Stomach smooth muscle (tissue), 2 donors: ENCODE measurements around the gene BRCC3.
"Not testable (repeated sequence)": the region's sequence is repeated elsewhere in the genome, so short reads cannot be mapped to it uniquely, and the experiment has no call there.

Source experiments
- H3K27ac ChIP-seq: one replicate; pipeline ENCODE4 v1.7.0; 2013; ENCODE audit warnings: mild to moderate bottlenecking, low read length, inconsistent platforms
- H3K27me3 ChIP-seq, 2 donors: one replicate each; pipeline ENCODE4 v1.7.0; 2013; ENCODE audit warnings: low read length in 2 of 2; ENCODE audit not compliant: insufficient read depth in 2 of 2, control insufficient read depth in 1 of 2
- H3K36me3 ChIP-seq, 2 donors: one replicate each; pipeline ENCODE4 v1.7.0; 2013; ENCODE audit warnings: low read length in 2 of 2; ENCODE audit not compliant: control insufficient read depth in 2 of 2, insufficient read depth in 2 of 2
- H3K4me1 ChIP-seq: one replicate; pipeline ENCODE4 v1.7.0; 2013; ENCODE audit warnings: low read length; ENCODE audit not compliant: control insufficient read depth, insufficient read depth
- H3K4me3 ChIP-seq, 2 donors: one replicate each; pipeline ENCODE4 v1.7.0; 2013; ENCODE audit warnings: low read length in 2 of 2
- H3K9ac ChIP-seq, 2 donors: one replicate each; pipeline ENCODE4 v1.7.0; 2013; ENCODE audit warnings: low read length in 2 of 2, mild to moderate bottlenecking in 1 of 2
- H3K9me3 ChIP-seq, 2 donors: one replicate each; pipeline ENCODE4 v1.7.0; 2013; ENCODE audit warnings: low read length in 2 of 2; ENCODE audit not compliant: control insufficient read depth in 2 of 2
- donor health status: healthy.
- donor health status: Pancreatic carcinoma.

The BRCC3 gene

DNA sequence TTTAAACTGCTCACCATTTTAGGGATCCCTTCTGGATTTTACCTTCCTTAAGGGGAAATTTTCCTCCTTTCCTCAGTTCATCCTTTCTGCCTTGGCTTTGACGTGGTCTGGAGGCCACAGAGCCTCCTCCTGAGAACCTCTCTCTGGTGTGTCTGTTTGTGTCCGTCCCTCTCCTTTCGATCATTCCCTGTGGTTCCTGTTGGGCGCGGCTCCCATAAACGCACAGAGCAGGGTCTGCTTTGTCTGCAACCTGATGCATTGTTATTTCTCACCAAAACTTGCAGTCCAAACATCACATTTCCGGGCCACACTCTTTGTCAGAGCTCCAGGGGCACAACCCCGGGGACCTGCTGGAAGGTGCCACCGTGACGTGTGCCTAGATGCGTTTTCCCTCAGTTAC lies 76.9 kb downstream of the BRCC3 start:
- not testable (repeated sequence) for H3K9ac ChIP-seq, H3K4me1 ChIP-seq, H3K9me3 ChIP-seq, H3K36me3 ChIP-seq, H3K27ac ChIP-seq, H3K4me3 ChIP-seq, H3K27me3 ChIP-seq

DNA sequence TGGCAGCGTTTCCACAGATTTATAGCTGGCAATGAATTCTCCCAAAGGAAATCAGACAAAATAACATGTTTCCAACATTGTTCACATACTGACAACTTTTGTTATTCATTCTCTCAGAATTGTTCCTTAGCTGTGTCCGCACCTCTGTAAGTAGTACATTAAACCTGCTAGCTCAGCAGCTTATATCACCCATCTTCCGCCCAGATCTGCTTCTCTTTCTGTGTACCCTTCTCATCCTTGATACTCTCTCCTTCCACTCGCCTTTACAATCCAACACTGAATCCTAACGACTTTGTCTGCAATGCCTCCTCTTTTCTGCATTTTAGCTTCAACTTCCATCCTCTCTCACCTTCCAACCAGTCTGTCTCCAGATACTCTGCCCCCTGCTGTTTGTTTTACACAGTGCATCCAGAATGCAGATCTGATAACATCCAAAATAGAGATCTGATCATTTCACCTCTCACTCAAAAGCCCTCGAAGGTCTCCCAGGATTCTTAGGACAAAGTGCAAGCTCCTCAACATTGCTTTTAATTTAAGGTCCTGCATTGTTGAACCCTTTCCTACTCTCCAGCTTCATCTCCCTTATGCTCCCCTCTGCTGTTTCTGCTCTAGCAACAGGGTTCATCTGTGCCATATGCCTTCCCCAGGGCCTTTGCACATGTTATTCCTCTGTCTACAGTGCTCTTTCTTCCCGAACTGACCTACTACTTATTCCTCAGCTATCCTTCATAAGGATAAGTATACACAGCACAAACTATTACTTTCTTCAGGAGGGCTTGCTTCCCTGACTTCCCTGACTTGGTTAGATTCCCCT lies 77.6 kb downstream of the BRCC3 start:
- no peaks in the 10 kb centered on the region for H3K9me3 ChIP-seq
- H3K27me3 ChIP-seq, result no peaks in the 10 kb centered on the region
- no peaks in the 10 kb centered on the region for H3K36me3 ChIP-seq
- no peak overlapping the region for H3K4me3 ChIP-seq
- H3K27ac ChIP-seq, result no peak overlapping the region
- no peaks in the 10 kb centered on the region for H3K4me1 ChIP-seq
- H3K9ac ChIP-seq, result no peak overlapping the region

DNA sequence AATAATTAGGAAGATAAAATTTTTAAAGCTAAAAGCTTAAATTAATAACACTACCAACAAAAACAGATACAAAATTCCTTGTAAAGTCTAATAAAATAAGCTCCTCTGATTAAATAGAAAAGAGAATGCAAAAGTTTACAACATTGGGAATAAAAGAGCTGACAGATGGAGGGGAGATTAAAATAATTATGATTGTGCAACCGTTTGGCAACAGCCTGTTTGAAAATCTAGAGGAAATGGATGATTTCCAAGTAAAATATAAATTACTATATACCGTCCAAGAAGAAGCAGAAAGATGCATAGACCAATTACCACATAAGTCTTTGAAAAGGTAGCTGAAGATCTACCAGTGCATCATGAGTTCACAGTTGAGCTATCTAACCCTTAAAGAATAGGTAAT lies 98.6 kb downstream of the BRCC3 start:
- Histone ChIP-seq H3K27me3 (no peaks in the 10 kb centered on the region), H3K4me3 (no peak overlapping the region), H3K36me3 (no peaks in the 10 kb centered on the region), H3K27ac (no peak overlapping the region), H3K9me3 (no peaks in the 10 kb centered on the region), H3K4me1 (no peaks in the 10 kb centered on the region), H3K9ac (no peak overlapping the region)
